Glutamatergic neuron (in vitro differentiated cells): ENCODE results near the gene AGAP2. TPM values are rescaled to one million over a fixed set of nuclear protein-coding genes. Genes with fewer than 3 reads are reported as not detected.
A peak's percentile ranks its signal among the peaks of the same experiment; 100 is the strongest.

ENCODE experiments used
- DNase-seq: peaks from one replicate; pipeline ENCODE4 v3.0.0; 2022
- H3K27ac Mint-ChIP-seq: one replicate; pipeline ENCODE4 v1.8.0; 2020; ENCODE audit warnings: mild to moderate bottlenecking, mixed read lengths, inconsistent platforms; ENCODE audit not compliant: unreplicated experiment
- H3K27me3 Mint-ChIP-seq: one replicate; pipeline ENCODE4 v1.8.0; 2020; ENCODE audit warnings: mild to moderate bottlenecking, moderate library complexity, mixed read lengths, inconsistent platforms; ENCODE audit not compliant: unreplicated experiment
- H3K36me3 Mint-ChIP-seq: one replicate; pipeline ENCODE4 v1.8.0; 2020; ENCODE audit warnings: mild to moderate bottlenecking, mixed read lengths, inconsistent platforms; ENCODE audit not compliant: unreplicated experiment
- H3K4me1 Mint-ChIP-seq: one replicate; pipeline ENCODE4 v1.8.0; 2020; ENCODE audit warnings: mild to moderate bottlenecking, low read depth, mixed read lengths, inconsistent platforms; ENCODE audit not compliant: unreplicated experiment
- H3K4me3 Mint-ChIP-seq: one replicate; pipeline ENCODE4 v1.8.0; 2020; ENCODE audit warnings: mild to moderate bottlenecking, mixed read lengths, inconsistent platforms; ENCODE audit not compliant: unreplicated experiment
- H3K9me3 Mint-ChIP-seq: one replicate; pipeline ENCODE4 v1.8.0; 2020; ENCODE audit warnings: mild to moderate bottlenecking, moderate library complexity, mixed read lengths, inconsistent platforms; ENCODE audit not compliant: unreplicated experiment
- CTCF ChIP-seq: fragments of 200-600 bp; sonication (generic); IDR thresholded peaks from one replicate; pipeline ENCODE4 v1.5.0; 2021; ENCODE audit not compliant: partially characterized antibody, unreplicated experiment
- total RNA-seq: library from RNA; stranded (reverse); fragmentation: NEBNext Ultra II Directional; extraction: Animal tissue kit (Norgen Biotek cat#: 25700); gene quantifications from one replicate; pipeline ENCODE4 v1.2.1, GENCODE V29; 2021; ENCODE audit not compliant: unreplicated experiment

Gene AGAP2
- total RNA-seq, 1 donor from 2014 or later, result 45.5 TPM

DNA sequence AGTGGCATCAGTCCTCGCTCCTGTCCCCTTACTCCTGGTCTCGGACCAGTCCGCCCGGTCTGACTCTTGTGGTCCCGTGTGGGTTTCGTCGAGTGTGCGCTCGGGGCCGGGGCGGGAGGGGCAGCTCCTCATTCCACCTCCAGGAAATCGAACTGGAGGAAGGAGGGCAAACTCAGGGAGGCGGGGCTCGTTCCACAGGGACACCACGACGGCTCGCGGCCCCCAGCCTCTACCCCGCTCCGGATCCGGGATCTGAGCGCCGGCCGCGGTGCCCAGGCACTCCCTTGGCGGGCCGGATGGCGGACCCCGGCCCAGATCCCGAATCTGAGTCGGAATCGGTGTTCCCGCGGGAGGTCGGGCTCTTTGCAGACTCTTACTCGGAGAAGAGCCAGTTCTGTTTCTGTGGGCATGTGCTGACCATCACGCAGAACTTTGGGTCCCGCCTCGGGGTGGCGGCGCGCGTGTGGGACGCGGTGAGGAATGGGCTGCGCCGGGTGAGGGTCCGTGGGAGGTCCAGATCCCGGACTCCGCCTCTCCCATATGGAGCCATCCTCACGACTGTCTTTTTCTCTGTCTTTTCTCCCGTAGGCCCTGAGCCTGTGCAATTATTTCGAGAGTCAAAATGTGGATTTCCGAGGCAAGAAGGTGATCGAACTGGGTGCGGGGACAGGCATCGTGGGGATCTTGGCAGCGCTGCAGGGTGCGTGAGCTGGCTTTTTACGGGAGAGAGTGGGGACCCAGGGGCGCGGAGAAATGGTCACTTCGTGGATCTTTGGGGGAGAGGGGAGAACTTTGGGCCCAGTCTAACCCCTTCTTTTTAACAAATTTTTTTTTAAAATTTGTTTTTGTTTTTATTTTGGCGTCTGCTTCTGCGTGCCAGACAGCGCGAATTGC lies 34.1 kb upstream of the AGAP2 start, which contains the start of gene EEF1AKMT3:
EEF1AKMT3 (plus strand) TSS at position 186 of the 894 bp plus-strand sequence; CDS start at position 297, 111 bp downstream.
- Mint-ChIP-seq H3K27me3 (peaks cover 7% of the 10 kb centered on the region), H3K4me3 (peak within 1 kb of the TSS; percentile 99), H3K9me3 (peaks cover 7% of the 10 kb centered on the region), H3K27ac (peak within 1 kb of the TSS; percentile 93), H3K4me1 (peaks cover 5% of the 10 kb centered on the region), H3K36me3 (peaks cover 5% of the 10 kb centered on the region)
- peak; percentile 72 for DNase-seq
- no peak for TF ChIP-seq CTCF

- no peak for TF ChIP-seq CTCF
- peak; percentile 93 for DNase-seq
- peaks cover 5% of the 10 kb centered on the region for H3K27me3 Mint-ChIP-seq
- H3K27ac Mint-ChIP-seq, result peak within 1 kb of the TSS; percentile 93
- peaks cover 5% of the 10 kb centered on the region for H3K36me3 Mint-ChIP-seq
- H3K9me3 Mint-ChIP-seq, result peaks cover 7% of the 10 kb centered on the region
- H3K4me1 Mint-ChIP-seq, result peaks cover 5% of the 10 kb centered on the region
- H3K4me3 Mint-ChIP-seq, result peak within 1 kb of the TSS; percentile 99
These were observed 33.4 kb upstream of the AGAP2 start, which contains the start of gene METTL1 for GRCh38 chr12:57771873-57772428. METTL1 (minus strand) TSS chr12:57772105; CDS start chr12:57772083, 22 bp downstream.

DNA sequence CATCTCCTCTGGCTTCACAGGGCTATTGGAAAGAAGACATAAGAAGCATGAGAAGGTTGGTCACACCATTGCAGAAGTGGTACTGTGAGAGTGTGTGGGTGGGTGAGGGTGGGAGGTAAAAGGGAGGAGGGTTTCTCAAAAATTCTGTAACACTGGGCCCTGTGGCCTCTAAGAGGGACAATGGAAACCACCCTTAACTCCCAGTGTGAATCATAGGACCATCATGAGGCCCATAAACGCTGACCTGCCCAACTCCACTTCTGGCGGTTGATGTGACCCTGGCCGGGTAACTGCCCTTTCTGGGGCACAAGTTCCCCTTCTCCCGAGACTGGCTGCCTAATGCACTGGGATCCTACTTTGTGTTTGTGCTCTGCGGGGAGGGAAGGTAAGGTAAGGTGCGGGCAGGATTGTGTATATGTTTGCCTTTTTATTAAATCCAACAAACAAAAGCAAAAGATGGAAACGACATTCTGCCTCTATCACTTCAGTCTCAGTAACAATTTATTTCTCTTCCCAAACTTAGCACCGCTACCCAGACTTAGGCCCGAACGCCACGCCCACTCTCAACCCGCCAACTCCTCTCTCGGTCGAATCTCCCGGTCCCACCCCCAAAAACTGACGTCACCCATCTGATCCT lies 32.8 kb upstream of the AGAP2 start:
- H3K4me3 Mint-ChIP-seq, result peak overlapping the region; percentile 99
- peaks cover 5% of the 10 kb centered on the region for H3K36me3 Mint-ChIP-seq
- no peak for TF ChIP-seq CTCF
- peaks cover 8% of the 10 kb centered on the region for H3K27me3 Mint-ChIP-seq
- peaks cover 8% of the 10 kb centered on the region for H3K4me1 Mint-ChIP-seq
- peak overlapping the region; percentile 93 for H3K27ac Mint-ChIP-seq
- H3K9me3 Mint-ChIP-seq, result peaks cover 6% of the 10 kb centered on the region
- DNase-seq, result peak; percentile 81

GRCh38 chr12:57770734-57771133 lies 32.2 kb upstream of the AGAP2 start:
- Mint-ChIP-seq H3K4me3 (peak overlapping the region; percentile 38), H3K36me3 (peaks cover 3% of the 10 kb centered on the region), H3K4me1 (peaks cover 8% of the 10 kb centered on the region), H3K9me3 (peaks cover 6% of the 10 kb centered on the region), H3K27ac (no peak overlapping the region), H3K27me3 (peaks cover 8% of the 10 kb centered on the region)
- DNase-seq, result no peak
- TF ChIP-seq CTCF, result no peak
